Aorta (tissue), 5 donors: ENCODE results near the gene ITCH. TPM values are rescaled to one million over a fixed set of nuclear protein-coding genes. Genes with fewer than 3 reads are reported as not detected.

Experiments used
- ATAC-seq: fragments of 200-7000 bp; cut with Tn5 transposase; one replicate; pipeline ENCODE4 v1.9.1; 2022; ENCODE audit warnings: moderate library complexity; ENCODE audit not compliant: low FRiP score
- DNase-seq, 2 donors: peaks; one replicate each; pipeline ENCODE4 v3.0.0-alpha.2; 2020
- H3K27ac ChIP-seq, 2 donors: one replicate each; pipeline ENCODE4 v1.5.1; 2013; ENCODE audit warnings: low read length in 2 of 2, mild to moderate bottlenecking in 2 of 2, moderate library complexity in 2 of 2, control low read depth in 1 of 2, inconsistent platforms in 1 of 2, low read depth in 1 of 2
- H3K27me3 ChIP-seq, 2 donors: one replicate each; pipeline ENCODE4 v1.6.1; 2013; ENCODE audit warnings: control low read depth in 1 of 2, low read length in 1 of 2, mild to moderate bottlenecking in 1 of 2, moderate library complexity in 1 of 2; ENCODE audit not compliant: insufficient read depth in 2 of 2, control insufficient read depth in 1 of 2
- H3K36me3 ChIP-seq, 2 donors: one replicate each; pipeline ENCODE4 v1.6.1; 2013; ENCODE audit warnings: control low read depth in 1 of 2, low read length in 1 of 2, mild to moderate bottlenecking in 1 of 2; ENCODE audit not compliant: insufficient read depth in 2 of 2, control insufficient read depth in 1 of 2
- H3K4me1 ChIP-seq, 2 donors: one replicate each; pipeline ENCODE4 v1.6.1; 2013; ENCODE audit warnings: low read length in 2 of 2, control low read depth in 1 of 2, mild to moderate bottlenecking in 1 of 2, moderate library complexity in 1 of 2; ENCODE audit not compliant: insufficient read depth in 2 of 2, control insufficient read depth in 1 of 2
- H3K4me3 ChIP-seq, 2 donors: one replicate each; pipeline ENCODE4 v1.5.1; 2013; ENCODE audit warnings: low read length in 2 of 2, control low read depth in 1 of 2, mild to moderate bottlenecking in 1 of 2
- H3K9me3 ChIP-seq: one replicate; pipeline ENCODE4 v1.6.1; 2013; ENCODE audit warnings: mild to moderate bottlenecking, low read length; ENCODE audit not compliant: control insufficient read depth
- WGBS, 2 donors: extraction: QIAGEN DNeasy Blood & Tissue Kit; methylation state at CpG; one replicate each; pipeline ENCODE4 v1.1.7; 2013; 5-methylcytosine and 5-hydroxymethylcytosine counted together
- intact Hi-C, 2 donors: fragments of 100-400 bp; cut with DNase I; formaldehyde crosslinking; loops; one replicate each; pipeline versions ENCODE4 v1.14.2 to v1.15.0; 2022
- polyA plus RNA-seq, 2 donors: library from polyadenylated mRNA; stranded (reverse); fragments of 200-250 nt; gene quantifications; one replicate each; pipeline ENCODE4 v1.2.3, GENCODE V29; 2013
- total RNA-seq, 2 donors: library from RNA; stranded (reverse); fragmentation: NEBNext Ultra II Directional; extraction: Animal tissue kit (Norgen Biotek cat#: 25700); gene quantifications; one replicate each; pipeline ENCODE4 v1.2.1, GENCODE V29; 2021
- donor health status: healthy with polysubstance abuse.
- donor health status: Bipolar disorder and iron deficiency.
- donor health status: DM: no; HTN: no; CAD: no.
- donor health status: DM: no; HTN: no; CAD: no.
- donor health status: DM: yes; HTN: yes; CAD: no.

The ITCH gene
- total and polyA plus RNA-seq, 4 donors = 11.7 to 66.2 (median 36.8) TPM

- 92% methylated on average over 2 of the region's 2 CpGs for WGBS, 2 donors
- no peaks in the 10 kb centered on the region for H3K27me3 ChIP-seq
- no peak for ATAC-seq
- peaks cover 0 to 16% of the 10 kb centered on the region in 2 donors for H3K36me3 ChIP-seq
- no peaks in the 10 kb centered on the region for H3K9me3 ChIP-seq
- intact Hi-C loops = no loop called here
- H3K4me1 ChIP-seq = no peaks in the 10 kb centered on the region
- no peak for DNase-seq
- no peak overlapping the region for H3K27ac ChIP-seq
- H3K4me3 ChIP-seq = no peak overlapping the region
These were observed 172.8 kb downstream of the ITCH start for GRCh38 chr20:34535857-34536256.

- Histone ChIP-seq H3K9me3 (no peaks in the 10 kb centered on the region), H3K36me3 (peaks cover 0 to 19% of the 10 kb centered on the region in 2 donors), H3K27me3 (no peaks in the 10 kb centered on the region), H3K4me1 (no peaks in the 10 kb centered on the region), H3K4me3 (no peak overlapping the region), H3K27ac (no peak overlapping the region)
- intact Hi-C loops = no loop called here
- peak in 1 of 2 donors; percentile 76 for DNase-seq
- 77 to 88% methylated on average over 10 of the region's 10 CpGs for WGBS, 2 donors
- ATAC-seq = no peak
These were observed 173.8 kb downstream of the ITCH start for GRCh38 chr20:34536798-34537394.

- ATAC-seq = no peak
- peaks cover 0 to 19% of the 10 kb centered on the region in 2 donors for H3K36me3 ChIP-seq
- no peaks in the 10 kb centered on the region for H3K9me3 ChIP-seq
- peak; percentile 37 to 53 for DNase-seq
- H3K27me3 ChIP-seq = no peaks in the 10 kb centered on the region
- intact Hi-C loops = no loop called here
- no peaks in the 10 kb centered on the region for H3K4me1 ChIP-seq
- WGBS, 2 donors = 85 to 88% methylated on average over 8 of the region's 8 CpGs
- no peak overlapping the region for H3K27ac ChIP-seq
- H3K4me3 ChIP-seq = no peak overlapping the region
These were observed 174.6 kb downstream of the ITCH start for GRCh38 chr20:34537651-34538050.

- Histone ChIP-seq H3K9me3 (no peaks in the 10 kb centered on the region), H3K36me3 (peaks cover 0 to 18% of the 10 kb centered on the region in 2 donors), H3K4me3 (no peak overlapping the region), H3K4me1 (no peaks in the 10 kb centered on the region), H3K27me3 (no peaks in the 10 kb centered on the region), H3K27ac (no peak overlapping the region)
- intact Hi-C loops = no loop called here
- DNase-seq (peak in 1 of 2 donors; percentile 79), ATAC-seq (peak; percentile 68)
- WGBS, 2 donors = 46 to 58% methylated on average over 5 of the region's 5 CpGs
These were observed 175.6 kb downstream of the ITCH start for GRCh38 chr20:34538671-34539123.

- intact Hi-C loops = no loop called here
- Histone ChIP-seq H3K4me1 (no peaks in the 10 kb centered on the region), H3K27me3 (no peaks in the 10 kb centered on the region), H3K4me3 (no peak overlapping the region), H3K27ac (no peak overlapping the region), H3K9me3 (no peaks in the 10 kb centered on the region), H3K36me3 (peaks cover 0 to 12% of the 10 kb centered on the region in 2 donors)
- peak in 1 of 2 donors; percentile 10 for DNase-seq
- ATAC-seq = no peak
- WGBS, 2 donors = 92 to 95% methylated on average over 8 of the region's 8 CpGs
These were observed 176.7 kb downstream of the ITCH start for GRCh38 chr20:34539756-34540155.

GRCh38 chr20:34540596-34541263 is 177.7 kb downstream of the ITCH start:
- 67 to 68% methylated on average over 15 of the region's 15 CpGs for WGBS, 2 donors
- H3K4me1 ChIP-seq = no peaks in the 10 kb centered on the region
- H3K4me3 ChIP-seq = no peak overlapping the region
- H3K27me3 ChIP-seq = no peaks in the 10 kb centered on the region
- intact Hi-C loops = no loop called here
- H3K27ac ChIP-seq = no peak overlapping the region
- no peaks in the 10 kb centered on the region for H3K9me3 ChIP-seq
- no peak for ATAC-seq
- DNase-seq = peak; percentile 12 to 56
- H3K36me3 ChIP-seq = peaks cover 0 to 7% of the 10 kb centered on the region in 2 donors

- Histone ChIP-seq H3K36me3 (peaks cover 0 to 3% of the 10 kb centered on the region in 2 donors), H3K4me1 (no peaks in the 10 kb centered on the region), H3K9me3 (no peaks in the 10 kb centered on the region), H3K27ac (no peak overlapping the region), H3K4me3 (no peak overlapping the region), H3K27me3 (no peaks in the 10 kb centered on the region)
- ATAC-seq (no peak), DNase-seq (peak in 1 of 2 donors; percentile 51)
- intact Hi-C loops = no loop called here
- WGBS, 2 donors = 87 to 91% methylated on average over 13 of the region's 13 CpGs
These were observed 178.3 kb downstream of the ITCH start for GRCh38 chr20:34541264-34541901.

- peaks cover 0 to 3% of the 10 kb centered on the region in 2 donors for H3K36me3 ChIP-seq
These were observed 178.8 kb downstream of the ITCH start for GRCh38 chr20:34541917-34542316.

More at GRCh38 chr20:34541917-34542316, 178.8 kb downstream of the ITCH start:
- peak in 1 of 2 donors; percentile 50 for DNase-seq
- no peak for ATAC-seq
- no peak overlapping the region for H3K27ac ChIP-seq
- 71 to 77% methylated on average over 16 of the region's 16 CpGs for WGBS, 2 donors
- H3K4me3 ChIP-seq = no peak overlapping the region
- H3K27me3 ChIP-seq = no peaks in the 10 kb centered on the region
- intact Hi-C loops = no loop called here
- H3K4me1 ChIP-seq = no peaks in the 10 kb centered on the region
- H3K9me3 ChIP-seq = no peaks in the 10 kb centered on the region
